ENCODE measurements around the gene COMMD6.

COMMD6 gene

GRCh38 chr13:75481176-75482069 lies 56.2 kb downstream of the COMMD6 start:
- peak; percentile 39 to 97 (median 94) for DNase-seq

DNA sequence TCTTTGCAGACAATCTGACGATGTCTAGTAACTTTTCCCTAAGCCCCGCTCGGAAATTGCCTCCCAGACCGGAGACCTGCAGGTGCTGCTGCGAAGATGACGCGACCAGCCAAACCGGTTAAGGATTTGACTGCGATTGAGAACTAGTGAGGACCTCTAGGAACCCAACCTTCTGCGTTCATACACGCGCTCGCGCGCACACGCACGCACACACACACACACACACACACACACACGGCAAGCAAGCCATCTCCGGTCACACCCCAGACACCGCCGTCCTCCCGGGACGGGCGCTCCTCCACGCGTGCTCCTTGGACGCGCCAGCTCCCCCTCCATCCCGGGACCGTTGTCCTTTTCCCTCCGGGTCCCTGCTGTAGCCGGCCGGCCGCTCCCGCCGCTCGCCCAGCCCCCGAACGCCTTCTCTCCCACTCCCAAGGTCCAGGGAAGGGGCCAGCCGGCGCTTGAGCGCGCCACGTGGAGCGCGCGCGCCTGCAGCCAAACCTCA lies 56.9 kb downstream of the COMMD6 start:
- peak; percentile 18 to 96 (median 94) for DNase-seq

GRCh38 chr13:75479102-75479740 lies 58.4 kb downstream of the COMMD6 start:
- peak in 1 of 3 experiments; percentile 64 for DNase-seq

GRCh38 chr13:75478659-75479058 lies 59.0 kb downstream of the COMMD6 start:
- DNase-seq, result no peak

Measured in NCI-H1417 (cell line).